ENCODE measurements around the gene TFRC.
"Not testable (repeated sequence)": the region's sequence is repeated elsewhere in the genome, so short reads cannot be mapped to it uniquely, and the experiment has no call there.

TFRC gene

DNA sequence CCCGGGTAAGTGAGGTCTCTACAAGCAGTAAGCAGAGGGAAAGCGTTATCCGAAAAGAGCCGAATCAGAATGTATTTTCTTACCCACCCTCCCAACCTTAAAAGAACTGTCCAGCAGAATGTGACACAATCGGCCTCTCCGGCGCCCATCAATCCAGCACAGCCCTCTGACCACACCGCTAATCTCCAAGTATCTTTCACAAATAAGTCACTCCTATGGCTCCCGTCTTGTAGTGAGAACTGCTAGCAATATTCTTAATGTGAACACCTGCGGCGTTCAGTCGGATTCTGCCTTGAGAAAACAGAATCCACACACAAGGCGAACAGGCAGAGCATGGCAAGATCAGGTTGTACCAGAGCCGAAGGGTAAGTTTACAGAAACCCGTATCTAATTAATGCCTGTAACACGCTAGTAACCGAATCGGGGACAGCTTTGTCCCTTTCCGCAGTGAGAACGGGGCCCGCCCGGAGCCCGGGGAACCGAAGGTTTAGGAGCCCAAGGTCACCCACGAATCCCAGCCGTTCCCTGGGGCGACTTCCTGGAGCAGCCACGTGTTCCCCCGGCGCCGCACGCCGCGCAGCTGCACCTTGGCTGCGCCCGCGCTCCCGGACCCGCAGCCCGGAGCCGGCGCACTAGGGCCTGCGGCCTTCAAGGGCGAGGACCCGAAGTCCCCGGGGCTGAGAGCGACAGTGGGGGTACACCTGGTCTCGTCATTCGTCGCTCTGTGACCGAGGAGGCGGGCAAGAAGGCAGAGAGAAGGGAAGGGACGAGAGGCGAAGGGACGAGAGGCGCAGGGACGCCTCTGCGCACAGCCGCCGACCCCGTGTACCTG is 672 bp downstream of the TFRC start:
- DNase-seq, result no peak

DNA sequence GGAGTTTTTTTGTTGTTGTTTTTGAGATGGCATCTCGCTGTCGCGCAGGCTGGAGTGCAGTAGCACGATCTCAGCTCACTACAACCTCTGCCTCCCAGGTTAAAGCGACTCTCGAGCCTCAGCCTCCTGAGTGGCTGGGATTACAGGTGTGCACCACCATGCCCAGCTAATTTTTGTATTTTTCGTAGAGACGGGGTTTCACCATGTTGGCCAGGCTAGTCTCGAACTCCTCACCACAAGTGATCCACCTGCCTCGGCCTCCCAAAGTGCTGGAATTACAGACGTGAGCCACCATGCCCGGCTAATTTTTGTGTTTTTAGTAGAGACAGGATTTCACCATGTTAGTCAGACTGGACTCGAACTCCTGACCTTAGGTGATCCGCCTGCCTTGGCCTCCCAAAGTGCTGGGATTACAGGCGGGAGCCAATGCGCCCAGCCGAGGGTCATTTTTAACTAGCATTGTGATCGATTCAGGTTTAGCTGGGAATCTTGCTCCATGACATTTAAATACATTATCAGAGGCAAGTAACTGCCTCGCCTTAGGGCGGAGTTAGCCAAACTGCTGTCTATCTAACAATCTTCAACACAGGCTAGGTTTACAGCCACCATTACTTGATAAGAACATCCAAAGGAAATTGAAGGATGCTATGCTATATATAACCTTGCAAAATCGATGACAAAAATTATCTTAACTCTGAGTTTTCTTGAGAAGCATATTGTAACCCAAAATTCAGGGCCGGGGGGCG is 1.6 kb downstream of the TFRC start:
- not testable (repeated sequence) for DNase-seq

DNA sequence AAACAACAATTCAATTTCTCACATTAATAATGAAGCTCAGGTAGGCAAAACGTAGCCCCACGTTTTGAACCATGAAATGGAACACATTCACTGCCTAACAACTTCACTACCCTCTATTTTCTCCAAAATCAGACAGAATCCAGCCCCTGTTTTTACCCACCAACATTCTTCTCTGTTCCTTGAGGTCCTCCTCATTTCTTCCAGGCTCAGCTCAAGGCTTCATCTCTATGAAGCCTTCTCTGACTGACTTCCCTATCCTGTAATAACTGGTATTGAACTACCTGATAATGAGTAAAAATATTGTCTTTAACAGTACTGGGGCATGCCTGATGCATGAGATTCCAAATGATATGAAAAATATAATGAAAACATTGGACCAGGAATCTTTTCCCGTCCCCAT is 2.2 kb downstream of the TFRC start:
- no peak for DNase-seq

DNA sequence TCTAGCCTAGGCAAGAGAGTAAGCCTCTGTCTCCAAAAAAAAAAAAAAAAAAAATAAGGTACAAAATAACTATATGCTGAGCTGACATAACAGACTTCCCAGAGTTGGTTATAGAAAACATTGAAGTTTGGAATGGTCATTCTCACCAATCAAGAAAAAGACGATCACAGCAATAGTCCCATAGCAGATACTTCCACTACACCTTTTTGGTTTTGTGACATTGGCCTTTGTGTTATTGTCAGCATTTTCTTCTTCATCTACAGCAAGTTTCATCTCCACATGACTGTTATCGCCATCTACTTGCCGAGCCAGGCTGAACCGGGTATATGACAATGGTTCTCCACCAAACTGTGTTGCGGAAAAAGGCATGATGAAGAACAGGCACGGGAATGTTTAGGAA is 6.9 kb downstream of the TFRC start:
- no peak for DNase-seq

DNA sequence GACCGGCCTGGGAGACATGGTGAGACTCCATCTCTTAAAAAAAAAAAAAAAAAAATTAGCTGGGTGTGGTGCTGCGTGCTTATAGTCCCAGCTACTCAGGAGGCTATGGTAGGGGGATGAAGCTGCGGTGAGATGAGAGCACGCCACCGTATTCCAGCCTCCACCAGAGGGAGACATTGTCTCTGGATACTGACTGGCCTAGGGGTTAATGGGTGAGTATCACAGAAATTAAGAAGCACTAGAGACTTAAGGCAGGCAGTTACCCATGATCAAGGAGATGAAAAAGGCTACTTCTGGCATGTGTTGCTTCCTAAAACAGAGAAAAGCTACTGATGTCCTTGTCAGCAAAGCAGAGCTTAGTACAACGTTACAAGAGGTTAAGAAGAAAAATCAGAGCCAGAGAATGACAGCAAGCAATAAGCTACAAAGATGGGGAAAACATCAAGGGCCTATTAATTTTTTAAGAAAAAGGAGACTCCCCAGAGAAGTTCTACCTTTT is 8.6 kb downstream of the TFRC start:
- DNase-seq, result peak; percentile 58

- DNase-seq, result no peak
These were observed 9.6 kb downstream of the TFRC start for GRCh38 chr3:196072313-196072712.

DNA sequence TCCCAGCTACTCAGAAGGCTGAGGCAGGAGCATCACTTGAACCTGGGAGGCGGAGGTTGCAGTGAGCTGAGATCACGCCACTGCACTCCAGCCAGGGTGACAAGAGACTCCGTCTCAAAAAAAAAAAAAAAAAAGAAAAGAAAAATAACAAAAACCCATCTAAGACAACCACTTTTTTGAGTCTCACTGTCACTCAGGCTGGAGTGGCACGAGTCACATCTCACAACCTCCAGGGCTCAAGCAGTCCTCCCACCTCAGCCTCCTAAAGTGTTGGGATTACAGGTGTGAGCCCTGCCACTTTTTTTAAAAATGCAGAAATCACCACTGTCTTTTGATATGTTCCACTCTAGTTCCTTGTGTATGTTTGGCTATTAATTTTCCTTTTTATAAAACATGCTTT is 13.1 kb downstream of the TFRC start:
- not testable (repeated sequence) for DNase-seq

- DNase-seq, result no peak
These were observed 14.5 kb downstream of the TFRC start for GRCh38 chr3:196067439-196067838.

GRCh38 chr3:196063971-196064370 is 17.9 kb downstream of the TFRC start:
- DNase-seq, result no peak

- no peak for DNase-seq
These were observed 18.4 kb downstream of the TFRC start for GRCh38 chr3:196063456-196063855.

DNA sequence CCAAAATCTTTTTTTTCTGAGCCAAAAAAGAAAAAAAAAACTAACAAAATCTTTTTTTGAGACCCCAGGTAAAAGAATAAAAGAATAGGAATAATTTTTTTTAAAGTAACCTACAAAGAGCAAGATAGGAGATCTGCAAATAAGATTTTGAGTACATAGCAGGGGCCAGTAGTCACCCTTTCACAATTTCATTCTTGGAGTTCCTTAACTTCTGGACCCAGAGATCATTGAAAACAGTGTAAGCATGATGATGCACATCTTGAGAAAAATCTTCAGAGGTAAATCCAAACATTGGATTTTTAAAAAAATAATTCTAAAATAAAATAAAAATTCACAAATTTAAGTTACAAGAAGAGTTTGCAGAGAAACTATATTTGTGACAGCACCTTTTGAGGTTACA is 18.8 kb downstream of the TFRC start:
- no peak for DNase-seq

GRCh38 chr3:196060834-196061233 is 21.1 kb downstream of the TFRC start:
- no peak for DNase-seq

DNA sequence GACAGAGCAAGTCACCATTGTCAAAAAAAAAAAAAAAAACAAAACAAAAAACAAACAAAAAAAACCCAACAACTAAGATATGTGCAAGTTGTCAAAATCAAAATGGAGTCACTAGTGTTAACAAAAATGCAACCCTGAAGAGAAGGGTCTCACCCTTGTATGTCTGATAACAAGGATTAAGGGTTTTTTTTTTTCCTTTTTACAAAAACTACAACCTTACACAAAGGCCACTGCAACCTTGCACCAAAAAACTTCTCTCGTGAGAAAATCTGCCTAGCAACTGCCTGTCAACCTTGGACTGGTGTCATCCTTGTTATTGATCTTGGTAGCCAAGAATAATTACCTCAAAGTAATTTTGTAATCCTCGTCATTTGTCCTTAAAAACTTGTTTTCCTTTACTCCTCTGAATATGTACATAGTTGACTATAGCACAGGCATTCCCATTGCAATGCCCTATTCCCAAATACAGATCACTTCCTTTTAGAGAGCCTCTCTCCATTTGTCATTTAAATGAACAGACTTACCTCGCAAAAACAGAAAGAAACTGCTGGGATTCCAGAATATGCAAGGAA is 24.0 kb downstream of the TFRC start:
- DNase-seq, result no peak

GRCh38 chr3:196056371-196056770 is 25.5 kb downstream of the TFRC start:
- DNase-seq, result not testable (repeated sequence)

GRCh38 chr3:196055683-196056270 is 26.1 kb downstream of the TFRC start:
- no peak for DNase-seq

DNA sequence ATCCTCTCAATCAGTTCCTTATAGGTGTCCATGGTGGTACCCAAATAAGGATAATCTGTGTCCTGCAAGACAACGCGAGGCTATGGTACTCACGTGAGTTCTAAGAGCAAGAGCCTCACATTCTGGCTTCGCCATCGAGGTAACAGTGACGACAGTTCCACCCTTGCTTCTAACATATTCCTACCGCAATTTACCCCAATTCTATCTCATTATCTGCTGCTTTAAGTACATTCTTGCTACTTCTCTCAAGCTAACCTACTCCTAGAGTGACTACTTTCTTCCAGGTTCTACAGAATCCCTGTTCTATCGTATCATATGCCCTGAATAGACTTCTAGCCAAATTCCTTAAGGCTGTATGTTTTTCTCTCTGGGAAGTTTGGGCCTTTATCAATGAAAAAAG is 26.6 kb downstream of the TFRC start:
- no peak for DNase-seq

DNA sequence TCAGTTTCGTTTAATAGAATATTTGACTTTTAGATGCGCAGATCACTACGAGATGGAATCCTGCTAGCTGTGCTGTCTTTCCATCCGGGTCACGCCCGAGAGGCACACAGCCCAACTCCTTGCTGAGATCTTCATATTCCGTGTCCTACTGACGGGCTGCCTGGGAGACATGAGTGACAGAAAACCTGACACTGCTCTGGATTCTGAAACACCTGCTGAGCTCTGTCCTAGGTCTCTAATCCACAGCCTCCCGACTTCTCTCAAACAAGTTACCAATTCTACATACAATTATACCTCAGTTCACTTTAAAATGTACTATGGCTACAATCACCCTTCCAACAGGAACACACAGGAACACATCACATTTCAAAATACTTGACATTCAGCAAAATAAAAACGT is 27.2 kb downstream of the TFRC start:
- no peak for DNase-seq

GRCh38 chr3:196053487-196053886 is 28.4 kb downstream of the TFRC start:
- DNase-seq, result no peak

DNA sequence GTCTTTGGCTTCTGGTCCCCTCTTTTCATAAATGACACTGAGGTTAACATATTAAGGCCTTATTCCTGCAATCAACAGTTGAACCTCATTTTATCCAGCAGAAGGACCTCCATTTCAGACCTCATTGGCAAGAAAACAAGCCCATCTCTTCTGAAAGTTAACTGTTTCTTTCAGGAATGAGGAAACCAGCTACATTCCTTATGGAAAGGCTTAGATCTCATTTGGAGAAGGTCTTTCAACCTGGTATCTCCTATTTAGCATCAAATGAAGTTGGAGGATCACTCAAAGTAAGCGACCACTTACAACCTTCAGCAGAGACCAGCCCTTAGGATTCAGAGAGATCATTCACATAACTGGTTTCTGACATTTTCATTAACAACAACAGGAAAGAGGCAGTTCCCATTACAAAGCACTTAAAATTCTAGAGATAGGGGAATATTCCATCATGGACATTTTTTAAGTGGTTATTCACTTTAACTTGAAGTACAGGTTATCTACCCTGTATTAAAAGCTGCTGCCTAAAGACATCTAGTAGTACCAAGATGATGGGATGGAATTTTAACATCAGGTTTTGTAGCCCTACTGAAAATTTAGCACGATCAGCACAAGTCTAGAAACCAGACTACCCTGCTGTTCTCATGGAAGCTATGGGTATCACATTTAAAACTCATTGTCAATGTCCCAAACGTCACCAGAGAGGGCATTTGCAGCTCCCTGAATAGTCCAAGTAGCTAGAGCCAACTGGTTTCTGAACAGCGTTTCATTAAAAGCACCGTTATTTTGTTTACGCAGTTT is 30.4 kb downstream of the TFRC start:
- no peak for DNase-seq

GRCh38 chr3:196050597-196050996 is 31.3 kb downstream of the TFRC start:
- DNase-seq, result no peak

GRCh38 chr3:196049653-196050052 is 32.2 kb downstream of the TFRC start:
- no peak for DNase-seq

- no peak for DNase-seq
These were observed 32.8 kb downstream of the TFRC start for GRCh38 chr3:196048922-196049598.
